H9 (cell line): ENCODE results near the gene STARD8. TPM values are rescaled to one million over a fixed set of nuclear protein-coding genes. Genes with fewer than 3 reads are reported as not detected.

Source experiments
- DNase-seq: peaks from one replicate; pipeline ENCODE4 v3.0.0-alpha.2; 2017
- H2AFZ ChIP-seq: one replicate; pipeline ENCODE4 v1.6.1; 2013; ENCODE audit warnings: mild to moderate bottlenecking, low read length, control low read depth, moderate library complexity
- H2AK5ac ChIP-seq: 2 replicates; pipeline ENCODE4 v1.6.1; 2013; ENCODE audit warnings: low read length, control low read depth, mixed read lengths; ENCODE audit not compliant: insufficient read length
- H2BK120ac ChIP-seq: one replicate; pipeline ENCODE4 v1.6.1; 2013; ENCODE audit warnings: low read depth, mild to moderate bottlenecking, low read length, control low read depth, inconsistent platforms; ENCODE audit not compliant: poor library complexity, severe bottlenecking
- H2BK12ac ChIP-seq: 2 replicates; pipeline ENCODE4 v1.6.1; 2013; ENCODE audit warnings: low read length, control low read depth, mixed read lengths, low read depth; ENCODE audit not compliant: insufficient read length
- H2BK15ac ChIP-seq: 2 replicates; pipeline ENCODE4 v1.6.1; 2013; ENCODE audit warnings: low read depth, low read length, control low read depth
- H2BK20ac ChIP-seq: one replicate; pipeline ENCODE4 v1.6.1; 2013; ENCODE audit warnings: low read depth, mild to moderate bottlenecking, low read length, control low read depth, inconsistent platforms; ENCODE audit not compliant: poor library complexity, severe bottlenecking
- H2BK5ac ChIP-seq: 2 replicates; pipeline ENCODE4 v1.6.1; 2013; ENCODE audit warnings: low read length, control low read depth, mixed read lengths; ENCODE audit not compliant: insufficient read length
- H3K14ac ChIP-seq: 2 replicates; pipeline ENCODE4 v1.6.1; 2013; ENCODE audit warnings: low read length, control low read depth; ENCODE audit not compliant: insufficient read depth
- H3K18ac ChIP-seq: 2 replicates; pipeline ENCODE4 v1.6.1; 2013; ENCODE audit warnings: low read depth, mild to moderate bottlenecking, mixed read lengths, low read length, control low read depth; ENCODE audit not compliant: insufficient read length
- H3K23ac ChIP-seq: 2 replicates; pipeline ENCODE4 v1.6.1; 2013; ENCODE audit warnings: low read length, control low read depth, mixed read lengths, low read depth; ENCODE audit not compliant: insufficient read length
- H3K23me2 ChIP-seq: 2 replicates; pipeline ENCODE4 v1.6.1; 2013; ENCODE audit warnings: low read depth, mild to moderate bottlenecking, mixed read lengths, low read length, control low read depth; ENCODE audit not compliant: insufficient read length, poor library complexity, severe bottlenecking
- H3K27ac ChIP-seq: 2 replicates; pipeline ENCODE4 v1.5.1; 2013; ENCODE audit warnings: low read length, control low read depth, mixed read lengths, low read depth; ENCODE audit not compliant: insufficient read length
- H3K27me3 ChIP-seq: 2 replicates; pipeline ENCODE4 v1.6.1; 2013; ENCODE audit warnings: low read length, control low read depth, inconsistent platforms; ENCODE audit not compliant: insufficient read depth
- H3K4ac ChIP-seq: 2 replicates; pipeline ENCODE4 v1.6.1; 2013; ENCODE audit warnings: low read depth, mild to moderate bottlenecking, control low read depth, inconsistent platforms, low read length, moderate library complexity
- H3K4me1 ChIP-seq: 2 replicates; pipeline ENCODE4 v1.6.1; 2013; ENCODE audit warnings: low read length, control low read depth, inconsistent platforms; ENCODE audit not compliant: insufficient read depth
- H3K4me2 ChIP-seq: 2 replicates; pipeline ENCODE4 v1.6.1; 2013; ENCODE audit warnings: low read length, control low read depth, mixed read lengths; ENCODE audit not compliant: insufficient read length, insufficient read depth
- H3K56ac ChIP-seq: 2 replicates; pipeline ENCODE4 v1.6.1; 2013; ENCODE audit warnings: low read depth, mild to moderate bottlenecking, mixed read lengths, low read length, control low read depth; ENCODE audit not compliant: insufficient read length
- H3K79me1 ChIP-seq: 2 replicates; pipeline ENCODE4 v1.6.1; 2013; ENCODE audit warnings: low read depth, mild to moderate bottlenecking, moderate library complexity, low read length, control low read depth, inconsistent platforms; ENCODE audit not compliant: insufficient read depth, poor library complexity, severe bottlenecking
- H3K79me2 ChIP-seq: 2 replicates; pipeline ENCODE4 v1.6.1; 2013; ENCODE audit warnings: low read length, control low read depth, inconsistent platforms; ENCODE audit not compliant: insufficient read depth
- H3K9ac ChIP-seq: 2 replicates; pipeline ENCODE4 v1.6.1; 2013; ENCODE audit warnings: low read length, control low read depth, mixed read lengths; ENCODE audit not compliant: insufficient read length; ENCODE audit errors: extremely low read depth
- H3K9me3 ChIP-seq: one replicate; pipeline ENCODE4 v1.6.1; 2013; ENCODE audit warnings: low read depth, low read length, inconsistent platforms; ENCODE audit not compliant: control insufficient read depth
- H3T11ph ChIP-seq: one replicate; pipeline ENCODE4 v1.6.1; 2013; ENCODE audit warnings: mild to moderate bottlenecking, low read length, control low read depth, inconsistent platforms
- H4K20me1 ChIP-seq: one replicate; pipeline ENCODE4 v1.6.1; 2013; ENCODE audit not compliant: control insufficient read depth, insufficient read length, insufficient read depth
- H4K5ac ChIP-seq: 2 replicates; pipeline ENCODE4 v1.6.1; 2013; ENCODE audit warnings: low read depth, mild to moderate bottlenecking, mixed read lengths, low read length, control low read depth; ENCODE audit not compliant: insufficient read length
- H4K8ac ChIP-seq: replicated peaks from 2 replicates; pipeline ENCODE4 v1.6.1; 2013; ENCODE audit warnings: low read length, control low read depth, mixed read lengths, low read depth; ENCODE audit not compliant: insufficient read length
- H4K91ac ChIP-seq: 2 replicates; pipeline ENCODE4 v1.6.1; 2013; ENCODE audit warnings: low read depth, mild to moderate bottlenecking, moderate library complexity, mixed read lengths, low read length, control low read depth; ENCODE audit not compliant: insufficient read length
- H3K27ac Mint-ChIP-seq, 3 experiments: 2 replicates in 2 of 3; 3 replicates in 1 of 3; pipeline ENCODE4 v1.8.0; 2020 to 2021; ENCODE audit warnings: mixed read lengths in 3 of 3, mild to moderate bottlenecking in 1 of 3, moderate library complexity in 1 of 3
- H3K27me3 Mint-ChIP-seq: 2 replicates; pipeline ENCODE4 v1.8.0; 2021; ENCODE audit warnings: low read depth, mild to moderate bottlenecking, moderate library complexity, mixed read lengths
- H3K36me3 Mint-ChIP-seq, 3 experiments: 2 replicates in 2 of 3; 3 replicates in 1 of 3; pipeline ENCODE4 v1.8.0; 2020 to 2021; ENCODE audit warnings: low read depth in 3 of 3, mixed read lengths in 3 of 3; ENCODE audit not compliant: insufficient read depth in 1 of 3
- H3K4me1 Mint-ChIP-seq, 2 experiments: 2 replicates each; pipeline ENCODE4 v1.8.0; 2020; ENCODE audit warnings: mixed read lengths in 2 of 2
- H3K4me3 Mint-ChIP-seq, 2 experiments: 2 replicates in 1 of 2; 3 replicates in 1 of 2; pipeline ENCODE4 v1.8.0; 2020 to 2021; ENCODE audit warnings: mild to moderate bottlenecking in 2 of 2, mixed read lengths in 2 of 2, moderate library complexity in 1 of 2
- H3K9me3 Mint-ChIP-seq, 2 experiments: 2 replicates in 1 of 2; 3 replicates in 1 of 2; pipeline ENCODE4 v1.8.0; 2020; ENCODE audit warnings: mild to moderate bottlenecking in 2 of 2, mixed read lengths in 2 of 2, moderate library complexity in 1 of 2
- CTCF ChIP-seq: fragments of 200-600 bp; sonication (generic); conservative IDR thresholded peaks from 3 replicates; pipeline ENCODE4 v1.8.0; 2021; ENCODE audit warnings: antibody characterized with exemption, mild to moderate bottlenecking
- WGBS: extraction: QIAGEN DNeasy Blood & Tissue Kit; methylation state at CpG from one replicate; pipeline ENCODE4 v1.1.7; 2013; ENCODE audit warnings: missing lambda C conversion rate, low lambda C conversion rate, mixed read lengths; ENCODE audit not compliant: insufficient read length; ENCODE audit errors: extremely low coverage; 5-methylcytosine and 5-hydroxymethylcytosine counted together
- total RNA-seq: library from RNA; stranded (reverse); gene quantifications from 2 replicates; pipeline ENCODE4 v1.2.1, GENCODE V29; 2021

STARD8 gene
- total RNA-seq, 1 experiment from 2014 or later: 0.52 TPM

- Histone ChIP-seq H4K20me1 (no peaks in the 10 kb centered on the region), H3K79me2 (no peaks in the 10 kb centered on the region), H2BK5ac (no peak overlapping the region), H3K27ac (no peak overlapping the region), H4K91ac (no peak overlapping the region), H2BK120ac (no peak overlapping the region), H3K27me3 (no peaks in the 10 kb centered on the region), H3T11ph (no peak overlapping the region), H2BK20ac (no peak overlapping the region), H3K23ac (no peak overlapping the region), H3K79me1 (no peaks in the 10 kb centered on the region), H3K4ac (no peak overlapping the region), H3K9ac (no peak overlapping the region), H4K5ac (no peak overlapping the region), H3K23me2 (no peaks in the 10 kb centered on the region), H3K9me3 (peaks cover 48% of the 10 kb centered on the region), H2AFZ (no peak overlapping the region), H3K4me2 (no peak overlapping the region), H3K56ac (no peak overlapping the region), H3K14ac (no peak overlapping the region), H3K18ac (no peak overlapping the region), H2BK12ac (no peak overlapping the region), H3K4me1 (no peaks in the 10 kb centered on the region), H4K8ac (no peak overlapping the region), H2AK5ac (no peak overlapping the region), H2BK15ac (no peak overlapping the region)
- H3K4me1 Mint-ChIP-seq: peaks cover 5 to 11% of the 10 kb centered on the region in 2 experiments
- H3K27me3 Mint-ChIP-seq: peaks cover 5% of the 10 kb centered on the region
- H3K9me3 Mint-ChIP-seq: peaks cover 71 to 73% of the 10 kb centered on the region in 2 experiments
- DNase-seq: no peak
- WGBS: no CpG with 5 or more reads among the region's 3 CpGs
- H3K27ac Mint-ChIP-seq: peak overlapping the region in 1 of 3 experiments; percentile 66; a peak in 1 of 7 replicates
- no peak for TF ChIP-seq CTCF
- no peak overlapping the region for H3K4me3 Mint-ChIP-seq
- peaks cover 3 to 10% (median 4%) of the 10 kb centered on the region in 3 experiments; a peak in 5 of 7 replicates for H3K36me3 Mint-ChIP-seq
Measured at GRCh38 chrX:68714856-68715255, 67.4 kb downstream of the STARD8 start.
